Measurements from ENCODE around the gene TSEN2.
A peak's percentile ranks its signal among the peaks of the same experiment; 100 is the strongest.
"Not testable (repeated sequence)": the region's sequence is repeated elsewhere in the genome, so short reads cannot be mapped to it uniquely, and the experiment has no call there.

TSEN2 gene

DNA sequence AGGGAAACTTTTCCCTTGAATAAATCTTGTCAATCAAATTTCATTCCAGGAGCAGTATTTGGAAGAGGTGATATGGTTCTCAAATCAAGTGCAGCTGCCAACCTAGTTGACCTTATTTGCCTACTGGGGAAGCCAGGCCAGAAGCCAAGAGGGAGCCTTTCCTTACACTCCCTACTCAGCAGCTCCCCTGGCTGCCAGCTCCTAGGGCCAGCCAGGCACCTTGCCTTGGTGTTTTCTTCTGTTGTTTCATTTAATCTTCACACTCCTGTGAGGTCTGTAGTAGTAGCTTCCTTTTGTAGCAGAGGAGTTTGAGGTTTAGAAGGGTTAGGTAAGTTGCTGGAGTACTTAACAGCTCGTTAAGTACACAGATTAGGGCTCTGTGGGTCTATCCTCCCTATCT, 38.4 kb downstream of the TSEN2 start:
- peaks cover 38% of the 10 kb centered on the region for H3K36me3 ChIP-seq (ENCODE audit: control insufficient read depth, insufficient read depth, low read length)
- no peaks in the 10 kb centered on the region for H3K9me3 ChIP-seq (ENCODE audit: control insufficient read depth, low read length)
- H3K27ac ChIP-seq (ENCODE audit: low read depth, low read length, severe bottlenecking) = no peak overlapping the region
- H3K4me3 ChIP-seq (ENCODE audit: extremely low read depth, insufficient read depth, low read length, poor library complexity, severe bottlenecking) = no peak overlapping the region
- H3K4me1 ChIP-seq (ENCODE audit: control insufficient read depth, insufficient read depth, low read length, poor library complexity, severe bottlenecking) = peaks cover 8% of the 10 kb centered on the region
- WGBS, 2 experiments (ENCODE audit: insufficient coverage in 2 of 2) = no CpG with 5 or more reads among the region's 1 CpG

DNA sequence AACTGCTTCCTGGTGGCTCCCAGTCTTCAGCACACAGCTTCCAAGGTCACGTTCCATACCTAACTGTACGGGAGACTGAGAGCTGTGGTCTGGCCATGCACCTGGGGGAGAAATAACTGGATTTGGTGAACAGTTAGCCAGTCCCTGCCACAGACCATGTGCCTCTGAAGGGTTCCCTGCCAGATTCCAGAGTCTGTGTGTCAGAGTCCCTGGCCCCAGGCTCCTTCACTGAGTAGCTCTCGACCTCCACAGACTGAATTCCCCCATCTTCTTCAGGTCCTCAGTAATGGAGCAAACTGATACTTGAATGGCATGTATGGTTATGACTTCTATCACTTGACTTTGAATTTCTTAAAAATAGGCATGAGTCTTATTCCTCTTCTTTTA, 43.5 kb downstream of the TSEN2 start:
- H3K4me1 ChIP-seq (ENCODE audit: control insufficient read depth, insufficient read depth, low read length, poor library complexity, severe bottlenecking) = no peaks in the 10 kb centered on the region
- H3K9me3 ChIP-seq (ENCODE audit: control insufficient read depth, low read length) = no peaks in the 10 kb centered on the region
- no peak overlapping the region for H3K4me3 ChIP-seq (ENCODE audit: extremely low read depth, insufficient read depth, low read length, poor library complexity, severe bottlenecking)
- WGBS, 2 experiments (ENCODE audit: insufficient coverage in 2 of 2) = 100% methylated on average over 1 of the region's 3 CpGs; no CpG with 5 or more reads in 1 of the 2 experiments
- H3K27ac ChIP-seq (ENCODE audit: low read depth, low read length, severe bottlenecking) = no peak overlapping the region
- H3K36me3 ChIP-seq (ENCODE audit: control insufficient read depth, insufficient read depth, low read length) = peaks cover 44% of the 10 kb centered on the region

DNA sequence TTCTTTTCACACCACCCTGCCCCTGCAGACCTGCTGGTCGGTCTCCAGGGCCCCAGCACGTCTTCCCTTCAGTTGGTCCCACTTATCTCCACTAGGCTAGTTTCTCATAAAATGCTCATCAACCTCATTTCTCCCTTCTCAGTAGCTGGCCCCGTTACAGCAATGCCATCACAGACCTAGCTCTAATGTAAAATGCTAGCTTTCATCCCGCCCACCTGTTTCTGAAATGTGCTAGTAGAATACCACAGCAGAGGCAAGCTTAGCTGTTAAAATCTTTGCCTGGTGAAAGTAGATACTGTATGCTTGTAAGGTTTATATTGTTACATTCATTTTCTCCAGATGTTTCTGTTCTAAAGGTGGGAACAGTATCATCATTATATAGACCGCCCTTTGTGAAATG, 47.9 kb downstream of the TSEN2 start:
- H3K36me3 ChIP-seq (ENCODE audit: control insufficient read depth, insufficient read depth, low read length) = peaks cover 31% of the 10 kb centered on the region

DNA sequence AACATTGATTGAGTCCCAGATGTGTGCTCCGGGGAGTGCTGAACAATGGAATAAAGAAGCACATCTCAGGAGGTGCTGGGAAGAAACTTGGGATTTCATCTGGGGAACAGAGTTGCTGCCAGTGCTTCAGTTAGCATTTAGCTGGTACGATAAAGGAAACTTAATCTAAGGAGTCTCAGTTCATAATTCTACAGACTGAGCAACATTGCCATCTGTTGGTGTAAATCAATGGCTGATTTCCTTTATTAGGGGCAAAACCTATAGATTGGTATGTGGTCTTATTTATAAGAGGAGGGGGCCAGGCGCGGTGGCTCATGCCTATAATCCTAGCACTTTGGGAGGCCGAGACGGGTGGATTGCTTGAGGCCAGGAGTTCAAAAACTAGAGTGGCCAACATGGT, 52.1 kb downstream of the TSEN2 start:
- 92 to 96% methylated on average over 6 of the region's 6 CpGs for WGBS, 2 experiments (ENCODE audit: insufficient coverage in 2 of 2)
- Histone ChIP-seq H3K36me3 (ENCODE audit: control insufficient read depth, insufficient read depth, low read length) (peaks cover 18% of the 10 kb centered on the region), H3K9me3 (ENCODE audit: control insufficient read depth, low read length) (no peaks in the 10 kb centered on the region), H3K4me3 (ENCODE audit: extremely low read depth, insufficient read depth, low read length, poor library complexity, severe bottlenecking) (no peak overlapping the region), H3K27ac (ENCODE audit: low read depth, low read length, severe bottlenecking) (no peak overlapping the region), H3K4me1 (ENCODE audit: control insufficient read depth, insufficient read depth, low read length, poor library complexity, severe bottlenecking) (no peaks in the 10 kb centered on the region)

More for the DNA sequence above, 47.9 kb downstream of the TSEN2 start:
- 87 to 91% methylated on average over 2 of the region's 5 CpGs for WGBS, 2 experiments (ENCODE audit: insufficient coverage in 2 of 2)
- no peaks in the 10 kb centered on the region for H3K9me3 ChIP-seq (ENCODE audit: control insufficient read depth, low read length)
- no peak overlapping the region for H3K27ac ChIP-seq (ENCODE audit: low read depth, low read length, severe bottlenecking)
- H3K4me1 ChIP-seq (ENCODE audit: control insufficient read depth, insufficient read depth, low read length, poor library complexity, severe bottlenecking) = no peaks in the 10 kb centered on the region
- H3K4me3 ChIP-seq (ENCODE audit: extremely low read depth, insufficient read depth, low read length, poor library complexity, severe bottlenecking) = no peak overlapping the region

DNA sequence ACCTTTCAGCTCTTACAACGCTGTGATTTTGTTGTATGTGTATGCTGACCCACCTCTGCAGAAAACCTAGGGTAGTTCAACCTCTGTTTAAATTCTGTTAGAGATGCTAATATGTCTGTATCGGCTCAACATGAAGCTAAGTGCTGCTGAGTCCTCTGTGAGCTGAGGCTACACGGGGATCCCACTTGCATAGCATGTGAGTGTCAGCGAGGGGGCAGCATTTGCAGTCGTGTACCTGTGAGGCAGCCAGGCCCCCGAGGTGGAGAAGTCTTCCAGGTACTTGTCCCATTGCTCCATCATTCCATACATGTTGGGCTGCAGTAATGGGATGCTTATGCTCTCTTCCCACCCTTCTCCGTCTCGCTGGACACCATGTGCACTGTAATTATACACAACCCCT, 57.3 kb downstream of the TSEN2 start:
- Histone ChIP-seq H3K36me3 (ENCODE audit: control insufficient read depth, insufficient read depth, low read length) (peaks cover 6% of the 10 kb centered on the region), H3K4me3 (ENCODE audit: extremely low read depth, insufficient read depth, low read length, poor library complexity, severe bottlenecking) (no peak overlapping the region), H3K9me3 (ENCODE audit: control insufficient read depth, low read length) (no peaks in the 10 kb centered on the region), H3K4me1 (ENCODE audit: control insufficient read depth, insufficient read depth, low read length, poor library complexity, severe bottlenecking) (peaks cover 4% of the 10 kb centered on the region), H3K27ac (ENCODE audit: low read depth, low read length, severe bottlenecking) (no peak overlapping the region)
- WGBS, 2 experiments (ENCODE audit: insufficient coverage in 2 of 2) = 61 to 86% methylated on average over 5 of the region's 8 CpGs

DNA sequence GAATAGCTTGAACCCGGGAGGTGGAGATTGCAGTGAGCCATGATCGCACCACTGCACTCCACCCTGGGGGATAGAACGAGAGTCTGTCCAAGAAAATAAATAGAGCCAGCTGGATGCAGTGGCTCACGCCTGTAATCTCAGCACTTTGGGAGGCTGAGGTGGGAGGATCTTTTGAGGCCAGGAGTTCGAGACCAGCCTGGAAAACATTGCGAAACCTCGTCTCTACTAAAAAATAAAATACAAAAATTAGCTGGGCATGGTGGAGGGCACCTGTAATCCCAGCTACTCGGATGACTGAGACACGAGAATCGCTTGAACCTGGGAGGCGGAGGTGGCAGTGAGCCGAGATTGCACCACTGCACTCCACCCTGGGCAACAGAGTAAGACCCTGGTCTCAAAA, 59.2 kb downstream of the TSEN2 start:
- not testable (repeated sequence) for H3K36me3 ChIP-seq (ENCODE audit: control insufficient read depth, insufficient read depth, low read length); H3K27ac ChIP-seq (ENCODE audit: low read depth, low read length, severe bottlenecking); H3K4me3 ChIP-seq (ENCODE audit: extremely low read depth, insufficient read depth, low read length, poor library complexity, severe bottlenecking); H3K9me3 ChIP-seq (ENCODE audit: control insufficient read depth, low read length); H3K4me1 ChIP-seq (ENCODE audit: control insufficient read depth, insufficient read depth, low read length, poor library complexity, severe bottlenecking)
- 85 to 90% methylated on average over 9 to 12 of the region's 12 CpGs for WGBS, 2 experiments (ENCODE audit: insufficient coverage in 2 of 2)

DNA sequence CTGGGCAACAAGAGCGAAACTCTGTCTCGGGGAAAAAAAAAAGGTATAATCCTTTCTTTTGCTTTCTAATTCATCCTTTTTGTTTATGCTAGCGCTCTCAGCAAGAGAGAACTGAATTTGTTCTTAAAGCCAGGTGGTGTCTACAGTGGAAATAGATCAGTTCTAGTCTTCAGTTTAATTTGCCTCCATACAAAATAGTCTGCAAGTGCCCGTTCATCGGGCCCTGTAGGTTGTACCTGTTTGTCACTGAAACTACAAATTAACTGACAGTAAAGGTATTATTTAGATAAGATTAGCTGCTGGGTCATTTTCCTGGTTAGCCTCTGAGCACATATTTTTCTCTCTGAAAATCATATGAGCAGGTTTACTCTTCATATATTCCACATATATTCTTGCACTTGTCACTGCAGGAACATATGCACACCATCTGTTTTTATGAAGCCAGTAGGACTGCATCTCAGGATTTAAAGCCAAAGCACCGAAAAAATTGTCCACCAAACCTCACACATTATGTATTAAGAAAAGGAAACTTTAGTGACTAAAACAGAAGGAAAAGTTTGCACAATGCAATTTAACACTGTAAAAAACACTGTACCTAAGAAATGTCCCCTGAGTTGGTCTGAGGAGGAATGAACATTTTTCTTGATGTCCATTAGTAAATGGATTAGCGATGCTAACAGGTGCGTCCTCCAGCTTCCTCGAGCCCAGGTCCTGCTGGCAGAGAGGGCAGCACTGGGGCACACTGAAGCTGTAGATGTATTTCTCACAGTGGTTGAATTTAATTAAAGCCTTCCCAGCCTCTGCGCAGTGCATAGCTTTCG, 60.6 kb downstream of the TSEN2 start:
- Histone ChIP-seq H3K36me3 (ENCODE audit: control insufficient read depth, insufficient read depth, low read length) (peaks cover 6% of the 10 kb centered on the region), H3K9me3 (ENCODE audit: control insufficient read depth, low read length) (no peaks in the 10 kb centered on the region), H3K27ac (ENCODE audit: low read depth, low read length, severe bottlenecking) (no peak overlapping the region), H3K4me1 (ENCODE audit: control insufficient read depth, insufficient read depth, low read length, poor library complexity, severe bottlenecking) (peaks cover 4% of the 10 kb centered on the region), H3K4me3 (ENCODE audit: extremely low read depth, insufficient read depth, low read length, poor library complexity, severe bottlenecking) (no peak overlapping the region)
- 78 to 86% methylated on average over 5 to 7 of the region's 11 CpGs for WGBS, 2 experiments (ENCODE audit: insufficient coverage in 2 of 2)

DNA sequence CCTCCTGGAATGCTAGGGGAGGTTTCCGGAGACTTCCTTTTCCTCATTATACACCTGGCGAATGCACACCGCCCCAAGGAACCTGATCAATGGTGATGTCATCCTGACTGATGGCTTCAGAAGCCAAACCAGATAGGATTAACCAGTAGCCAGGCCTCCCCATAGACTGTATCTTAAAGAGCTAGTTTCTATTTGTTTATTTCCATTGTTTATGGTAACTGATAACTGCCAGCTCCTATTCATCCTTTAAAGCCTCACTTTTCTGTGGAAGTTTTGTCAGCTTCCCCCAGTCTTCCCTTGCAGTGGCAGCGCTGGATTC, 61.2 kb downstream of the TSEN2 start, which contains the start of gene MKRN2OS:
MKRN2OS (minus strand) TSS at position 27 of the 319 bp plus-strand sequence. CDS start 35 bp downstream, outside the sequence.
- H3K27ac ChIP-seq (ENCODE audit: low read depth, low read length, severe bottlenecking) = peak within 1 kb of the TSS; percentile 3
- H3K36me3 ChIP-seq (ENCODE audit: control insufficient read depth, insufficient read depth, low read length) = peaks cover 1% of the 10 kb centered on the region
- WGBS, 2 experiments (ENCODE audit: insufficient coverage in 2 of 2) = 62 to 87% methylated on average over 4 of the region's 4 CpGs
- H3K4me1 ChIP-seq (ENCODE audit: control insufficient read depth, insufficient read depth, low read length, poor library complexity, severe bottlenecking) = peaks cover 4% of the 10 kb centered on the region
- no peak within 1 kb of the TSS for H3K4me3 ChIP-seq (ENCODE audit: extremely low read depth, insufficient read depth, low read length, poor library complexity, severe bottlenecking)
- no peaks in the 10 kb centered on the region for H3K9me3 ChIP-seq (ENCODE audit: control insufficient read depth, low read length)

DNA sequence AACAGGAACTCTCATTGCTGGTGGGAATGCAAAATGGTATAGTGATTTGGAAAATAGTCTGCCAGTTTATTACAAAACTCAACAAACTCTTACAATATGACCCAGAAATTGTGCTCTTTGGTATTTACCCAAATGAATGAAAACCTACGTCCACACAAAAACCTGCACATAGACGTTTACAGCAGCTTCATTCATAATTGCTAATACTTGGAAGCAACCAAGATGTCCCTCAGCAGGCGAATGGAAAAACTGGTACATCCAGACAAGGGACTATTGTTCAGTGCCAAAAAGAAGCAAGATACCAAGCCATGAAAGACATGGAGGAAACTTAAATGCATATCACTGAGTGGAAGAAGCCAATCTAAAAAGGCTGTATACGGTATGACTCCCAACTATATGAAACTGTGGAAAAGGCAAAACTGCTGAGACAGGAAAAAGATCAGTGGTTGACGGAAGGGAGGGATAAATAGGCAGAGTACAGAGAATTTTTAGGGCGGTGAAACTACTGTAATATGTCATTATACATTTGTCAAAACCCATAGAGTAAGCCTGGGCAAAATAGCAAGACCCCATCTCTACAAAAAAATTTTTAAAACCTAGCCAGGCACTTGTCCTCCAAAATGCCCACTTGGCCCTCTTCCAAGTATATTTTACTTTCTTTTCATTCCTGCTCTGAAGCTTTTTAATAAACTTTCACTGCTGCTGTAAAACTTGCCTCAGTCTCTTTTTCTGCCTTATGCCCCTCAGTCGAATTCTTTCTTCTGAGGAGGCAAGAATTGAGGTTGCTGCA, 65.9 kb downstream of the TSEN2 start:
- Histone ChIP-seq H3K4me1 (ENCODE audit: control insufficient read depth, insufficient read depth, low read length, poor library complexity, severe bottlenecking) (peaks cover 3% of the 10 kb centered on the region), H3K9me3 (ENCODE audit: control insufficient read depth, low read length) (no peaks in the 10 kb centered on the region), H3K4me3 (ENCODE audit: extremely low read depth, insufficient read depth, low read length, poor library complexity, severe bottlenecking) (no peak overlapping the region), H3K27ac (ENCODE audit: low read depth, low read length, severe bottlenecking) (no peak overlapping the region), H3K36me3 (ENCODE audit: control insufficient read depth, insufficient read depth, low read length) (no peaks in the 10 kb centered on the region)
- 79 to 87% methylated on average over 3 to 5 of the region's 7 CpGs for WGBS, 2 experiments (ENCODE audit: insufficient coverage in 2 of 2)

DNA sequence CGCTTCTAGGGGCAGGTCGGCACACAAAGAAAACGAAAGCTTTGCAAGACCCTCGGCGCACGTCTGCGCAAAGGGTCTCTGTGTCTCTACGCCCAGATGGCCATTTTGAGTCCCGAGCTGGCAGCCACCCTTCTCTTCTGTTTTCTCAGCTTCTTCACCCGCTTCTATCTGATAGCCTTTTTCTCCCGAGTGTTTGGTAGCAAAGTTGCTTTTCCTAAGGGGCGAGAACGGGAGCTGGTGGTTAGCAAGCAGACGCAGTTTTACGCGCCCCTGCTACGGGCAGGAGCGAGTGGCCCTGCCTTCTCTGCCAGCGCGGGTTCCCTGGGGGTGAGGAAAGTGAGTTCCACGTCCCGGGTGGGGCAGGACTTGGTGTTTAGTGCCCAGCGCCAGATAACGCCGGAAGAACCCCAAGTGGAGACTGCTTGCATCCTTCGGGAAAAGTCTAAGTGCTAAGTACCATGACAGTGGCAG, 69.7 kb downstream of the TSEN2 start:
- no peak overlapping the region for H3K27ac ChIP-seq (ENCODE audit: low read depth, low read length, severe bottlenecking)
- H3K9me3 ChIP-seq (ENCODE audit: control insufficient read depth, low read length) = no peaks in the 10 kb centered on the region
- H3K4me1 ChIP-seq (ENCODE audit: control insufficient read depth, insufficient read depth, low read length, poor library complexity, severe bottlenecking) = peaks cover 4% of the 10 kb centered on the region
- H3K36me3 ChIP-seq (ENCODE audit: control insufficient read depth, insufficient read depth, low read length) = no peaks in the 10 kb centered on the region
- WGBS, 2 experiments (ENCODE audit: insufficient coverage in 2 of 2) = 83 to 85% methylated on average over 24 to 25 of the region's 26 CpGs
- H3K4me3 ChIP-seq (ENCODE audit: extremely low read depth, insufficient read depth, low read length, poor library complexity, severe bottlenecking) = no peak overlapping the region

DNA sequence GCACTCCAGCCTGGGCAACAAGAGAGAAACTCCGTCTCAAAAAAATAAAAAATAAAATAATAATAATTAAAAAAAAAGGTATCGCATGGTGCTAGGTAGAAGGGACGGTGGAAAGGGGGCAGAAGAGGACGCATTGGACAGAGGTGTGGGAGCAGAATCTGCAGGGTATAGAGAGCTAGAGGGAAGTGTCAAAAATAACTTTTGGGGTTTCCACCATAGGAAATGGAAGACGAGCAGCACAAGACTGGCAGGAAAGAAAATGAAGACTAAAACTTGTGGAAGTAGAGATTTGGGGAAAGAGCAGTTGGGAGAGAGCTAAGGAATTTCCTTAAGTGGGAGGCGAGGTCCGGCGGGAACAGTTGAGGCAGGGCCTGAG, 72.0 kb downstream of the TSEN2 start:
- H3K4me1 ChIP-seq (ENCODE audit: control insufficient read depth, insufficient read depth, low read length, poor library complexity, severe bottlenecking) = peaks cover 18% of the 10 kb centered on the region
- H3K36me3 ChIP-seq (ENCODE audit: control insufficient read depth, insufficient read depth, low read length) = no peaks in the 10 kb centered on the region
- H3K4me3 ChIP-seq (ENCODE audit: extremely low read depth, insufficient read depth, low read length, poor library complexity, severe bottlenecking) = peak overlapping the region; percentile 94
- no peaks in the 10 kb centered on the region for H3K9me3 ChIP-seq (ENCODE audit: control insufficient read depth, low read length)
- peak overlapping the region; percentile 98 for H3K27ac ChIP-seq (ENCODE audit: low read depth, low read length, severe bottlenecking)
- 29 to 32% methylated on average over 7 of the region's 8 CpGs for WGBS, 2 experiments (ENCODE audit: insufficient coverage in 2 of 2)
